Body of pancreas (tissue), 4 donors: ENCODE results near the gene SYCE1L. TPM values are rescaled to one million over a fixed set of nuclear protein-coding genes. Genes with fewer than 3 reads are reported as not detected.

ENCODE experiments used
- ATAC-seq: fragments of 150-250 bp; one replicate; pipeline ENCODE4 v1.9.1; 2016
- DNase-seq, 4 donors: peaks; one replicate each; pipeline ENCODE4 v3.0.0-alpha.2; 2019
- H3K27ac ChIP-seq, 4 donors: fragments of 200-600 bp; sonication (generic); 1 replicate in 3 of 4; 2 replicates in 1 of 4; pipeline versions ENCODE4 v1.5.1 to v1.6.1; 2016 to 2019; ENCODE audit warnings: mild to moderate bottlenecking in 1 of 4, mixed read lengths in 1 of 4, moderate library complexity in 1 of 4
- H3K27me3 ChIP-seq, 2 donors: fragments of 200-600 bp; sonication (generic); one replicate each; pipeline ENCODE4 v1.6.0; 2016; ENCODE audit warnings: mild to moderate bottlenecking in 1 of 2
- H3K36me3 ChIP-seq, 2 donors: fragments of 200-600 bp; sonication (generic); replicated peaks in 1 of 2; 2 replicates each; pipeline ENCODE4 v1.5.1; 2016; ENCODE audit warnings: low read depth in 2 of 2; ENCODE audit not compliant: insufficient read depth in 1 of 2
- H3K4me1 ChIP-seq: fragments of 200-600 bp; sonication (generic); one replicate; pipeline ENCODE4 v1.6.0; 2016
- H3K4me3 ChIP-seq, 2 donors: fragments of 200-600 bp; sonication (generic); 1 replicate in 1 of 2; 2 replicates in 1 of 2; pipeline ENCODE4 v1.5.1; 2016 to 2019
- H3K9me3 ChIP-seq, 3 donors: fragments of 200-600 bp; sonication (generic); 1 replicate in 2 of 3; 2 replicates in 1 of 3; pipeline ENCODE4 v1.5.1; 2016
- POLR2A ChIP-seq, 3 donors: fragments of 450-650 bp; IDR thresholded peaks; one replicate each; pipeline ENCODE4 v1.6.1; 2016; ENCODE audit warnings: antibody characterized with exemption in 3 of 3, mild to moderate bottlenecking in 2 of 3
- WGBS, 2 donors: methylation state at CpG; one replicate each; pipeline ENCODE4 v1.1.5; 2017; 5-methylcytosine and 5-hydroxymethylcytosine counted together
- intact Hi-C: fragments of 100-400 bp; cut with DNase I; formaldehyde crosslinking; loops from one replicate; pipeline ENCODE4 v1.15.1; 2023
- total RNA-seq, 2 donors: library from RNA; depleted of rRNA; stranded (reverse); fragments of >200 nt; gene quantifications; one replicate each; pipeline ENCODE4 v1.1.0, GENCODE V29; 2016
- TF ChIP-seq, protein P1 (sequence below), 7 experiments: fragments of 450-650 bp in 4 of 7; fragments of 200-600 bp in 3 of 7; sonication (generic) in 3 of 7; IDR thresholded peaks; one replicate each; pipeline ENCODE4 v1.5.1; 2016 to 2019; ENCODE audit warnings: antibody characterized with exemption in 7 of 7

The SYCE1L gene
- total RNA-seq, 2 donors from 2014 or later = 1.0 TPM; not detected in 1

DNA sequence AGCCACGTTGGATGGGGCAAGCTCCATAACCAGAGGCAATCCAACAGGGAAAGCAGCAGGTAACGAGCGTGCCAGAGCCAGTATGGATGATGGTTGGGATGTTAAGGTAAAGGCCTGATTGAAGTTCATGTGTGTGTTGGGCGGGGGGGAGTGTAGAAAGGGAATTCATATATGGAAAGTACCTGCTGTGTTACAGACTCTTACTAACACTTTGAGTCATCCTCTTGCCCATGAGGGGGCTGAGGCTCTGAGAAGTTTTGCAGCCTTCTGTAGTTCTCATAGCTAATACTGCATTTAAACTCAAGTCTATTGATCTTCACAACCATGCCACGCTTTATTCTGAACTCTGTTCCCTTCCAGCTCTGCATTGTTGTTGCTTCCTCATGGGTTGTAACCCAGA, 28.5 kb downstream of the SYCE1L start:
- Histone ChIP-seq H3K36me3 (no peaks in the 10 kb centered on the region), H3K4me3 (no peak overlapping the region), H3K27me3 (no peaks in the 10 kb centered on the region), H3K4me1 (no peaks in the 10 kb centered on the region), H3K27ac (no peak overlapping the region), H3K9me3 (no peaks in the 10 kb centered on the region)
- intact Hi-C loops = no loop called here
- no peak for TF ChIP-seq POLR2A (IDR thresholded peaks at IDR 0.05)
- TF ChIP-seq, protein P1, sequence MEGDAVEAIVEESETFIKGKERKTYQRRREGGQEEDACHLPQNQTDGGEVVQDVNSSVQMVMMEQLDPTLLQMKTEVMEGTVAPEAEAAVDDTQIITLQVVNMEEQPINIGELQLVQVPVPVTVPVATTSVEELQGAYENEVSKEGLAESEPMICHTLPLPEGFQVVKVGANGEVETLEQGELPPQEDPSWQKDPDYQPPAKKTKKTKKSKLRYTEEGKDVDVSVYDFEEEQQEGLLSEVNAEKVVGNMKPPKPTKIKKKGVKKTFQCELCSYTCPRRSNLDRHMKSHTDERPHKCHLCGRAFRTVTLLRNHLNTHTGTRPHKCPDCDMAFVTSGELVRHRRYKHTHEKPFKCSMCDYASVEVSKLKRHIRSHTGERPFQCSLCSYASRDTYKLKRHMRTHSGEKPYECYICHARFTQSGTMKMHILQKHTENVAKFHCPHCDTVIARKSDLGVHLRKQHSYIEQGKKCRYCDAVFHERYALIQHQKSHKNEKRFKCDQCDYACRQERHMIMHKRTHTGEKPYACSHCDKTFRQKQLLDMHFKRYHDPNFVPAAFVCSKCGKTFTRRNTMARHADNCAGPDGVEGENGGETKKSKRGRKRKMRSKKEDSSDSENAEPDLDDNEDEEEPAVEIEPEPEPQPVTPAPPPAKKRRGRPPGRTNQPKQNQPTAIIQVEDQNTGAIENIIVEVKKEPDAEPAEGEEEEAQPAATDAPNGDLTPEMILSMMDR (IDR thresholded peaks at IDR 0.05) = no peak
- 68 to 84% methylated on average over 5 of the region's 5 CpGs for WGBS, 2 donors
- ATAC-seq (no peak), DNase-seq (no peak)

DNA sequence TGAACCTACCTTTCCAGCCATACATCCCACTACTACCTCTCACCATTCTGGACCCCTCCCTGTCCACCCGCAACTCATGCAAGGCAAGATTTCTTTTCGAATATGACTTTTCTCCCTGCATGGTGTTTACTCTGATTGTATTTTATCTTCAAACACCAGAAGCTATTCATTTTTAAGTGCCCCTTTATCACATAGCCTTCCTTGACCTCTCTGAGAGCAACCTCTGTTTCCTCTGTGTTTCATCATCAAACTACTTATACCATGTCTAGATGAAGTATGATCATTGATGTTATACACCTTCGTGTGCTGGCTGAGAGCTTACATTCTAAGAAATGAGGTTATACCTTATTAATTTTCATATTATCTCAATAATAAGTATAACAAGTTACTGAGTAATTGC, 31.8 kb downstream of the SYCE1L start:
- Histone ChIP-seq H3K27ac (no peak overlapping the region), H3K36me3 (no peaks in the 10 kb centered on the region), H3K9me3 (no peaks in the 10 kb centered on the region), H3K27me3 (no peaks in the 10 kb centered on the region), H3K4me3 (no peak overlapping the region), H3K4me1 (no peaks in the 10 kb centered on the region)
- WGBS, 2 donors = 46 to 49% methylated on average over 3 of the region's 3 CpGs
- no peak for ATAC-seq
- no peak for DNase-seq
- TF ChIP-seq, protein P1 (IDR thresholded peaks at IDR 0.05) = no peak
- TF ChIP-seq POLR2A (IDR thresholded peaks at IDR 0.05) = no peak
- intact Hi-C loops = no loop called here

DNA sequence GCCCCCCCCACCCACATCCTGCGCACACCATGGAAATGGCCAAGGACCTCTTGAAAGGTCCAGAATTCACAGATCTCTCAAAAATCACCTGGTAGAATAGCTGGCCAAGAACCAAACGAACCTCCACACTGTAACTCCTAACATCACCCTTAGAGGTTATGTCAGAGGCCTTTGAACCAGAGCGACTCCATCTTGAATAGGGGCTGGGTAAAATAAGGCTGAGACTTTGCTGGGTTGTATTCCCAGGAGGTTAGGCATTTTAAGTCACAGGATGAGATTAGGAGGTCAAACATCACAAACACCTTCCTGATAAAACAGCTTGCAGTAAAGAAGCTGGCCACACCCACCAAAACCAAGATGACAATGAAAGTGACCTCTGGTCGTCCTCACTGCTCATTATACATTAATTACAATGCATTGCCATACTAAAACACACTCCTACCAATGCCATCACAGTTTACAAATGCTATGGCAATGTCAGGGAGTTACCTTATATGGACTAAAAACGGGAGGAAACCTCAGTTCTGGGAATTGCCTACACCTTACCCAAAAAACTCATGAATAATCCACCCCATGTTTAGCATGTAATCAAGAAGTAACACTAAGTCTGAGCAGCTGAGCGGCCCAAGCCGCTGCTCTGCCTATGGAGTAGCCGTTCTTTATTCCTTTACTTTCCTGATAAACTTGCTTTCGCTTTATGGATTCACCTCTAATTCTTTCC, 34.8 kb downstream of the SYCE1L start:
- Histone ChIP-seq H3K27ac (no peak overlapping the region), H3K4me3 (no peak overlapping the region), H3K27me3 (no peaks in the 10 kb centered on the region), H3K36me3 (no peaks in the 10 kb centered on the region), H3K9me3 (no peaks in the 10 kb centered on the region), H3K4me1 (peaks cover 4% of the 10 kb centered on the region)
- DNase-seq (no peak), ATAC-seq (no peak)
- intact Hi-C loops = no loop called here
- TF ChIP-seq, protein P1 (IDR thresholded peaks at IDR 0.05) = no peak
- no peak for TF ChIP-seq POLR2A (IDR thresholded peaks at IDR 0.05)
- WGBS, 2 donors = 58 to 63% methylated on average over 9 of the region's 9 CpGs

DNA sequence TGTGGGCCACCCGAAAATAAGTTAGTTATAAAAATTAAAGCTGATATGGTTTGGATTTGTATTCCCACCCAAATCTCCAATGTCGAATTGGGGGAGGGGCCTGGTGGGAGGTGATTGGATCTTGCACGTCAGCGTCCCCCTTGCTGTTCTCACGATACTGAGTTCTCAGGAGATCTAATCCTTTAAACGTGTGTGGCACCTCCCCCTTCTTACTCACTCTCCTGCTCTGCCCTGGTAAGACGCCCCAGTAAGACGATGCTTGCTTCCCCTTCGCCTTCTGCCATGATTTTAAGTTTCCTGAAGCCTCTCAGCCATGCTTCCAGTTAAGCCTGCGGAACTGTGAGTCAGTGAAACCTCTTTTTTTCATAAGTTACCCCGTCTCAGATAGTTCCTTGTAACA, 35.4 kb downstream of the SYCE1L start:
- WGBS, 2 donors = 19 to 26% methylated on average over 11 of the region's 11 CpGs
- intact Hi-C loops = loop anchor here (5.0 kb wide), 1 partner anchor 353 kb away; no protein-coding TSS in a partner anchor
- DNase-seq (no peak), ATAC-seq (no peak)
- Histone ChIP-seq H3K27me3 (no peaks in the 10 kb centered on the region), H3K27ac (no peak overlapping the region), H3K36me3 (no peaks in the 10 kb centered on the region), H3K9me3 (no peaks in the 10 kb centered on the region), H3K4me3 (no peak overlapping the region), H3K4me1 (peaks cover 4% of the 10 kb centered on the region)
- TF ChIP-seq, protein P1 (IDR thresholded peaks at IDR 0.05) = no peak

DNA sequence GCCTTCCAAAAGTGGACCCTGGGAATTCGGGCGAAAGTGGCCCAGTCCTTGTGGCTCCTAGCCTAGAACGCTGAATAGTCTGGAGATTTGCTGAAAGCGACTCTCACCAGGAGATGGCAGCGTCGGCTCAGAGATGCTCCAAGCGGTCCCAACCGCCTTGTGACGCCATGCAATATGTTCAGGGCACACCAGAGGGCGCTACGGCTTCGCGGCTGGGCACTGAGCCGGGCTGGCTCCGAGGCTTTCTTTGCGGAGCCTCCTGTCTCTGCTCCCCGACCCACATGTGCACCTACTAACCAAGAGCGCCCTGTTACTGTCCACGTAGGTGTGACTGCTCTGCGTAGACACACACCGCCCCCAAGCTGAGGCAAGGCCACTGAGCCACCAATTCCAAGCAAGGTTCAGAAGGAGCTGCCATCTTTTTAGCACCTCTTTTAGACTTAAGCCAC, 36.9 kb downstream of the SYCE1L start:
- WGBS, 2 donors = 0% methylated on average over 3 to 21 of the region's 21 CpGs
- no peak overlapping the region for H3K4me3 ChIP-seq
- intact Hi-C loops = loop anchor here (5.0 kb wide), 1 partner anchor 351 kb away; no protein-coding TSS in a partner anchor

More for the DNA sequence above, 36.9 kb downstream of the SYCE1L start:
- peak; percentile 98 for ATAC-seq
- DNase-seq = peak; percentile 87 to 91 (median 90)
- H3K36me3 ChIP-seq = no peaks in the 10 kb centered on the region
- no peaks in the 10 kb centered on the region for H3K27me3 ChIP-seq
- H3K27ac ChIP-seq = no peak overlapping the region
- peaks cover 4% of the 10 kb centered on the region for H3K4me1 ChIP-seq
- TF ChIP-seq POLR2A (IDR thresholded peaks at IDR 0.05) = no peak
- TF ChIP-seq, protein P1 (IDR thresholded peaks at IDR 0.05) = peak; percentile 97 to 100 (median 100)
- no peaks in the 10 kb centered on the region for H3K9me3 ChIP-seq
